GM12878 (cell line): ENCODE measurements around the gene PRICKLE3. TPM values are rescaled to one million over a fixed set of nuclear protein-coding genes. Genes with fewer than 3 reads are reported as not detected.
A peak's percentile ranks its signal among the peaks of the same experiment; 100 is the strongest.

Source experiments
- BHLHE40 ChIP-seq, 2 experiments: fragments of 450-650 bp in 1 of 2; IDR thresholded peaks; 2 replicates each; pipeline ENCODE4 v1.6.1; 2011 to 2017; ENCODE audit warnings: low read depth in 2 of 2, borderline replicate concordance in 1 of 2, improper control_type of control experiment in 1 of 2, low read length in 1 of 2, mild to moderate bottlenecking in 1 of 2
- E2F8 ChIP-seq: fragments of 450-650 bp; IDR thresholded peaks from 2 replicates; pipeline ENCODE4 v1.6.1; 2018; ENCODE audit warnings: mild to moderate bottlenecking, low read depth, moderate library complexity; ENCODE audit not compliant: partially characterized antibody
- EGR1 ChIP-seq, 2 experiments: IDR thresholded peaks; 1 replicate in 1 of 2; 2 replicates in 1 of 2; pipeline ENCODE4 v1.6.1; 2011 to 2012; ENCODE audit warnings: low read depth in 2 of 2, low read length in 2 of 2, borderline replicate concordance in 1 of 2, mild to moderate bottlenecking in 1 of 2, moderate library complexity in 1 of 2
- FOXM1 ChIP-seq: IDR thresholded peaks from 2 replicates; pipeline ENCODE4 v1.6.1; 2012; ENCODE audit warnings: low read depth, mild to moderate bottlenecking, inconsistent platforms, low read length, moderate library complexity
- GABPA ChIP-seq: IDR thresholded peaks from 2 replicates; pipeline ENCODE4 v1.6.1; 2014; ENCODE audit warnings: antibody characterized with exemption, low read depth, mild to moderate bottlenecking, inconsistent platforms
- IKZF1 ChIP-seq: fragments of 450-650 bp; conservative IDR thresholded peaks from 2 replicates; pipeline ENCODE4 v1.6.1; 2017; ENCODE audit warnings: antibody characterized with exemption, mild to moderate bottlenecking
- IRF5 ChIP-seq: fragments of 450-650 bp; IDR thresholded peaks from 2 replicates; pipeline ENCODE4 v1.6.1; 2017; ENCODE audit warnings: borderline replicate concordance
- JUND ChIP-seq: IDR thresholded peaks from 2 replicates; pipeline ENCODE4 v1.6.1; 2012; ENCODE audit warnings: low read depth, mild to moderate bottlenecking, low read length, improper control_type of control experiment, moderate library complexity
- MLLT1 ChIP-seq: fragments of 450-650 bp; IDR thresholded peaks from 2 replicates; pipeline ENCODE4 v1.6.1; 2016; ENCODE audit warnings: mild to moderate bottlenecking
- NR2C1 ChIP-seq: fragments of 450-650 bp; IDR thresholded peaks from 2 replicates; pipeline ENCODE4 v1.6.1; 2017; ENCODE audit warnings: antibody characterized with exemption, mild to moderate bottlenecking, moderate library complexity
- PML ChIP-seq: IDR thresholded peaks from 2 replicates; pipeline ENCODE4 v1.6.1; 2012; ENCODE audit warnings: low read length, inconsistent platforms
- POLR2A ChIP-seq: IDR thresholded peaks from 2 replicates; pipeline ENCODE4 v1.6.1; 2011; ENCODE audit warnings: low read depth, mild to moderate bottlenecking, low read length
- RB1 ChIP-seq: fragments of 450-650 bp; formaldehyde crosslinking; IDR thresholded peaks from 2 replicates; pipeline ENCODE4 v1.6.1; 2017; ENCODE audit warnings: mild to moderate bottlenecking, borderline replicate concordance
- polyA plus RNA-seq, 11 experiments: library from polyadenylated mRNA; depleted of rRNA in 4 of 11; unstranded in 6 of 11; stranded (reverse) in 5 of 11; fragments of >200 nt; fragmentation: Nextera tagmentation in 4 of 11; fragmentation: Illumina TruSeq in 1 of 11; extraction: Ambion mirVana in 4 of 11; extraction: Trizol in 1 of 11; gene quantifications; 1 replicate in 1 of 11; 2 replicates in 10 of 11; pipeline versions ENCODE4 v1.2.1 to v1.2.3, GENCODE V29; 2011 to 2016; ENCODE audit warnings: inconsistent platforms in 2 of 11, missing spikeins in 2 of 11, low read depth in 1 of 11
- total RNA-seq, 4 experiments: library from RNA; depleted of rRNA in 3 of 4; stranded (reverse); fragments of >200 nt in 3 of 4; fragmentation: Illumina TruSeq in 1 of 4; extraction: Trizol in 1 of 4; gene quantifications; 2 replicates each; pipeline versions ENCODE4 v1.2.1 to v1.2.3, GENCODE V29; 2013 to 2021

PRICKLE3 gene
- total and polyA plus RNA-seq, 10 of the 15 experiments (the other 5 are each of a cell fraction or from before 2014, with no cell fraction given) = 0.69 to 17.4 (median 7.6) TPM

- TF ChIP-seq BHLHE40 (IDR thresholded peaks at IDR 0.05; ENCODE audit: borderline replicate concordance in 1 of 2, low read depth in 2 of 2, low read length in 1 of 2) (peak in 1 of 2 experiments; percentile 54; a peak in 1 of 4 replicates), E2F8 (no peak), EGR1 (IDR thresholded peaks at IDR 0.05; ENCODE audit: borderline replicate concordance in 1 of 2, low read depth in 2 of 2, low read length in 2 of 2) (peak; percentile 42 to 87), JUND (peak; percentile 90), POLR2A (peak; percentile 92), PML (0 out of 2 replicates have a peak, but pooled peaks have one; percentile 56), GABPA (no peak), RB1 (peak; percentile 43; the same call in 1 of the 2 replicates), IRF5 (no peak), MLLT1 (no peak), NR2C1 (no peak), IKZF1 (peak; percentile 79), FOXM1 (no peak)
Measured at GRCh38 chrX:49199906-49200771, 14.0 kb upstream of the PRICKLE3 start, which contains the start of gene SYP (continued).
